GM18861 (cell line): ENCODE data around the gene MVB12B.
"Not testable (repeated sequence)": the region's sequence is repeated elsewhere in the genome, so short reads cannot be mapped to it uniquely, and the experiment has no call there.

Experiments
- ATAC-seq: cut with Tn5 transposase; IDR thresholded peaks from one replicate; pipeline ENCODE4 v1.9.1; 2021; ENCODE audit not compliant: unreplicated experiment

MVB12B gene

GRCh38 chr9:126326228-126327005 lies at the start of gene MVB12B:
Gene MVB12B (plus strand): TSS chr9:126326829. CDS start chr9:126326930, 101 bp downstream.
- no peak for ATAC-seq

- ATAC-seq = no peak
Measured at GRCh38 chr9:126283799-126284465, 42.7 kb upstream of the MVB12B start.

GRCh38 chr9:126285652-126286051 lies 41.0 kb upstream of the MVB12B start:
- not testable (repeated sequence) for ATAC-seq

GRCh38 chr9:126287166-126287866 lies 39.3 kb upstream of the MVB12B start:
- ATAC-seq = no peak

GRCh38 chr9:126290871-126291270 lies 35.8 kb upstream of the MVB12B start:
- ATAC-seq = no peak

- no peak for ATAC-seq
Measured at GRCh38 chr9:126291925-126292324, 34.7 kb upstream of the MVB12B start.

- no peak for ATAC-seq
Measured at GRCh38 chr9:126292736-126293521, 33.7 kb upstream of the MVB12B start.

- ATAC-seq = no peak
Measured at GRCh38 chr9:126293522-126293889, 33.1 kb upstream of the MVB12B start.

DNA sequence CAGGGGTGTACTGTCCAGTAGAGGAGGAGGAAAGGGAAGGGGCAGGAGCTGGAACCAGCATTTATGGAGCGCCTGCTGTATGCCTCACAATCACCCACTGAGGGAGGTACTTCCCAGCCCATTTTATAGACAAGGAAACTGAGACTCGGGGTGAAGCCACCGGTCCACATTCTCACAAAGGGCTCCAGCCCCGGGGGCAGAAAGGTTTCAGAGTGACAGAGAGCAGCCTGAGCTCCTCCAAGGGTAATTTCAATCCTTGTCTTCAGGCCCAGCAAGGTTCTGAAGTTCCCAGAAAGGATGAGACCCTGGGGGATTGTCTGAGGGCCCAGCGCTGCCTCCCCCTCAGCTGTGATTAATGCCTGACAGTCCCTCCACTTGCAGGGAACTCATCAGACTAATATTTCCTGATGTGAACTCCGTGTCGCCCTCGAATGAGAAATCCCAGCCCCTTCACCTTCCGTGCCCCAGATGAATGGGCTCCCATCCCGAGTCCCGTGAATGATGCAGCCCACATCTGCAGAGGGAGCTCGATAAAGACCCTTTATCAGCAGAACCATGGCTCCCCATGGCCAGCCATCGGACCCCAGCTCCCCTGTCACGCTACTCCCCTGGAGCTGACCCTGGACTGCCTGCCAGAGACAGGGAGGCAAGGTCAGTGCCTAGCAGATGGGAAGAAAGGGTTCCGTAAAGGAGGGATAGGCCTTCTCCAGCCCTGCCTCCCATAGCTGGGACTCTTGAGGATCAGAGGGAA lies 32.1 kb upstream of the MVB12B start:
- no peak for ATAC-seq

- ATAC-seq = no peak
Measured at GRCh38 chr9:126295082-126295477, 31.5 kb upstream of the MVB12B start.

DNA sequence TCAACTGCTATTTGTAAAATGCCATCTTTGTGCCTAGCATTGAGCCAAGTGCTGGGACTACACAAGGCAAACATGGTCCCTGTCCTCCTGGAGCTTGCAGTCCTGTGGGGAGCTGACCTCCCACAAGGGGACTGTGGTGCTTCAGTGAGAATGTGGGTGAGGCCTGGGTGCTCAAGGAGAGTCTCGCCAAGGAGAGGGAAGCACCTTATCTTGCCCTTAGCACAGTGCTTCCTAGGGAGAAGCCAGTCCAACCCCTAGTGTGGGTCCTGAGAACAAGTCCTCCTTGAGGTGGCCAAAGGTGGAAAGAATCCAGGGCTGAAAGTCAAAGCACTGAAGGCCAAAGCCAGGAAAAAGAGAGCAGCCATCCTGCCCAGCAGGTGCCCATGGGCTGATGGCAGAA lies 31.1 kb upstream of the MVB12B start:
- no peak for ATAC-seq

GRCh38 chr9:126295936-126296600 lies 30.6 kb upstream of the MVB12B start:
- no peak for ATAC-seq

- ATAC-seq = no peak
Measured at GRCh38 chr9:126296687-126297086, 29.9 kb upstream of the MVB12B start.

- ATAC-seq = no peak
Measured at GRCh38 chr9:126297661-126298060, 29.0 kb upstream of the MVB12B start.

- ATAC-seq = no peak
Measured at GRCh38 chr9:126298063-126298801, 28.4 kb upstream of the MVB12B start.

- no peak for ATAC-seq
Measured at GRCh38 chr9:126299706-126300276, 26.8 kb upstream of the MVB12B start.

GRCh38 chr9:126301196-126301595 lies 25.4 kb upstream of the MVB12B start:
- no peak for ATAC-seq

DNA sequence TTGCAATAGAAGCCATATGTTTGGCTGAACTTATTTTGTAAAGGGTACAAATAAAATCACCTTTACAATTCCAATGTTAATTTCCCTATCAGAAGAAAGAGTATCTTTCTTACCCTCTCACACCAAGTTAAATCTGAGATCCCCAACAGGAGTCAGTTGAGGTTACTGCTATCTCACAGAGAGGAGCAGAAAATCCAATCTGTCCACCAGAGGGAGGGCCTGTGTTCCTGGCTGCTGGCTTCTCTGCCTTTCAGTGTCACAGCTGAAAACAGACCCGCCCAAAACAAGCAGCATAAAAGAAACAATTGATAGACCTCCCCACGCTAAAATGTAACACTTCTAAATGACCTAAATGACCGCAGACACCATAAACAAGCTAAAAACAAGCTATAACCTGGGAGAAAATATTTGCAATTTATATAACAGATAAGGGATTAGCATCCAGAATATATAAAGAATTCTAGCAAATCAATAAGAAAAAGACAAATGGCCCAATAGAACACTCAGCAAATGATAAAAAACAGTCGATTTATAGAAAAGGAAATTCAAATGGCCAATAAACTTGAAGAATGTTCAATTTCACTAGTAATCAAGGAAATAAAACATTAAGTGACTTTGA lies 24.5 kb upstream of the MVB12B start:
- ATAC-seq = no peak
